Measurements from ENCODE around the gene CLEC12A. TPM values are rescaled to one million over a fixed set of nuclear protein-coding genes. Genes with fewer than 3 reads are reported as not detected.

Gene CLEC12A
- total RNA-seq, 1 donor from 2014 or later, result not detected

- no peaks in the 10 kb centered on the region for H4K20me1 ChIP-seq (ENCODE audit: low read depth)
Measured at GRCh38 chr12:9926876-9927275, 44.3 kb upstream of the CLEC12A start.

GRCh38 chr12:9928607-9929006 is 42.6 kb upstream of the CLEC12A start:
- Histone ChIP-seq H3K4me2 (no peak overlapping the region), H3K27me3 (no peaks in the 10 kb centered on the region), H3K4me3 (no peak overlapping the region), H3K4me1 (no peaks in the 10 kb centered on the region), H3K79me2 (ENCODE audit: low read depth) (no peaks in the 10 kb centered on the region), H3K9me3 (ENCODE audit: low read depth) (no peaks in the 10 kb centered on the region), H3K9ac (no peak overlapping the region), H3K27ac (no peak overlapping the region), H4K20me1 (ENCODE audit: low read depth) (no peaks in the 10 kb centered on the region), H3K36me3 (no peaks in the 10 kb centered on the region), H3F3A (ENCODE audit: low read depth) (no peaks in the 10 kb centered on the region), H2AFZ (replicated peaks) (no peak overlapping the region)
- H3K4me3 Mint-ChIP-seq, result no peak overlapping the region
- H3K9me3 Mint-ChIP-seq, result no peaks in the 10 kb centered on the region
- no peak for TF ChIP-seq EZH2 (IDR thresholded peaks at IDR 0.05)
- no peak for TF ChIP-seq CTCF (IDR thresholded peaks at IDR 0.05)
- no peak for TF ChIP-seq EZH2phosphoT487 (IDR thresholded peaks at IDR 0.05)
- no peaks in the 10 kb centered on the region for H3K4me1 Mint-ChIP-seq
- H3K36me3 Mint-ChIP-seq, result no peaks in the 10 kb centered on the region
- DNase-seq (ENCODE audit: low spot score), result no peak
- H3K27ac Mint-ChIP-seq, result no peak overlapping the region
- no peaks in the 10 kb centered on the region for H3K27me3 Mint-ChIP-seq (ENCODE audit: insufficient read depth, low read depth)

More at GRCh38 chr12:9926876-9927275, 44.3 kb upstream of the CLEC12A start:
- no peaks in the 10 kb centered on the region for H3K27me3 Mint-ChIP-seq (ENCODE audit: insufficient read depth, low read depth)
- Histone ChIP-seq H3K4me1 (no peaks in the 10 kb centered on the region), H3K27me3 (no peaks in the 10 kb centered on the region), H2AFZ (replicated peaks) (no peak overlapping the region), H3K79me2 (ENCODE audit: low read depth) (no peaks in the 10 kb centered on the region), H3K36me3 (no peaks in the 10 kb centered on the region), H3K9ac (no peak overlapping the region), H3F3A (ENCODE audit: low read depth) (no peaks in the 10 kb centered on the region), H3K4me3 (no peak overlapping the region), H3K4me2 (no peak overlapping the region), H3K9me3 (ENCODE audit: low read depth) (no peaks in the 10 kb centered on the region), H3K27ac (no peak overlapping the region)
- no peaks in the 10 kb centered on the region for H3K9me3 Mint-ChIP-seq
- DNase-seq (ENCODE audit: low spot score), result no peak
- H3K4me1 Mint-ChIP-seq, result no peaks in the 10 kb centered on the region
- H3K36me3 Mint-ChIP-seq, result no peaks in the 10 kb centered on the region
- no peak overlapping the region for H3K4me3 Mint-ChIP-seq
- H3K27ac Mint-ChIP-seq, result no peak overlapping the region
- no peak for TF ChIP-seq EZH2phosphoT487 (IDR thresholded peaks at IDR 0.05)
- no peak for TF ChIP-seq EZH2 (IDR thresholded peaks at IDR 0.05)
- no peak for TF ChIP-seq CTCF (IDR thresholded peaks at IDR 0.05)

- no peaks in the 10 kb centered on the region for H3K27me3 Mint-ChIP-seq (ENCODE audit: insufficient read depth, low read depth)
Measured at GRCh38 chr12:9931245-9931644, 40.0 kb upstream of the CLEC12A start.

More at GRCh38 chr12:9931245-9931644, 40.0 kb upstream of the CLEC12A start:
- no peak overlapping the region for H3K4me3 Mint-ChIP-seq
- TF ChIP-seq EZH2phosphoT487 (IDR thresholded peaks at IDR 0.05) (no peak), CTCF (IDR thresholded peaks at IDR 0.05) (no peak), EZH2 (IDR thresholded peaks at IDR 0.05) (no peak)
- H3K9me3 ChIP-seq (ENCODE audit: low read depth), result no peaks in the 10 kb centered on the region
- H3K4me3 ChIP-seq, result no peak overlapping the region
- no peaks in the 10 kb centered on the region for H3K36me3 Mint-ChIP-seq
- H3K4me2 ChIP-seq, result no peak overlapping the region
- no peak overlapping the region for H3K9ac ChIP-seq
- H3F3A ChIP-seq (ENCODE audit: low read depth), result no peaks in the 10 kb centered on the region
- no peaks in the 10 kb centered on the region for H3K36me3 ChIP-seq
- no peak overlapping the region for H3K27ac Mint-ChIP-seq
- H3K4me1 Mint-ChIP-seq, result no peaks in the 10 kb centered on the region
- no peak for DNase-seq (ENCODE audit: low spot score)
- H3K4me1 ChIP-seq, result no peaks in the 10 kb centered on the region
- no peaks in the 10 kb centered on the region for H3K27me3 ChIP-seq
- no peak overlapping the region for H3K27ac ChIP-seq
- no peaks in the 10 kb centered on the region for H3K79me2 ChIP-seq (ENCODE audit: low read depth)
- H3K9me3 Mint-ChIP-seq, result no peaks in the 10 kb centered on the region
- H4K20me1 ChIP-seq (ENCODE audit: low read depth), result no peaks in the 10 kb centered on the region
- H2AFZ ChIP-seq (replicated peaks), result peak overlapping the region; percentile 0
